ENCODE data around the gene ASB14.

ASB14 gene

GRCh38 chr3:57261929-57262328 lies 30.6 kb downstream of the ASB14 start:
- in situ Hi-C loops (cut with MboI; ENCODE audit: low sequenced_read_pairs), result no loop called here

GRCh38 chr3:57261119-57261518 lies 31.4 kb downstream of the ASB14 start:
- in situ Hi-C loops (cut with MboI; ENCODE audit: low sequenced_read_pairs), result no loop called here

- in situ Hi-C loops (cut with MboI; ENCODE audit: low sequenced_read_pairs), result no loop called here
Measured at GRCh38 chr3:57257678-57258077, 34.8 kb downstream of the ASB14 start.

GRCh38 chr3:57256844-57257243 lies 35.6 kb downstream of the ASB14 start:
- in situ Hi-C loops (cut with MboI; ENCODE audit: low sequenced_read_pairs), result no loop called here

GRCh38 chr3:57252404-57252803 lies 40.1 kb downstream of the ASB14 start:
- in situ Hi-C loops (cut with MboI; ENCODE audit: low sequenced_read_pairs), result no loop called here

- in situ Hi-C loops (cut with MboI; ENCODE audit: low sequenced_read_pairs), result no loop called here
Measured at GRCh38 chr3:57244946-57245345, 47.5 kb downstream of the ASB14 start.

GRCh38 chr3:57234613-57235575 lies 57.6 kb downstream of the ASB14 start:
- in situ Hi-C loops (cut with MboI; ENCODE audit: low sequenced_read_pairs), result no loop called here

GRCh38 chr3:57233799-57234198 lies 58.7 kb downstream of the ASB14 start:
- in situ Hi-C loops (cut with MboI; ENCODE audit: low sequenced_read_pairs), result no loop called here

- in situ Hi-C loops (cut with MboI; ENCODE audit: low sequenced_read_pairs), result no loop called here
Measured at GRCh38 chr3:57230006-57230405, 62.5 kb downstream of the ASB14 start.

GRCh38 chr3:57227930-57228751 lies 64.3 kb downstream of the ASB14 start:
- in situ Hi-C loops (cut with MboI; ENCODE audit: low sequenced_read_pairs), result no loop called here

GRCh38 chr3:57227204-57227929 lies 65.1 kb downstream of the ASB14 start, which contains the start of gene APPL1:
APPL1 (plus strand) TSS chr3:57227729; CDS start chr3:57227884, 155 bp downstream.
- in situ Hi-C loops (cut with MboI; ENCODE audit: low sequenced_read_pairs), result no loop called here

GRCh38 chr3:57226176-57226575 lies 66.3 kb downstream of the ASB14 start:
- in situ Hi-C loops (cut with MboI; ENCODE audit: low sequenced_read_pairs), result no loop called here

- in situ Hi-C loops (cut with MboI; ENCODE audit: low sequenced_read_pairs), result no loop called here
Measured at GRCh38 chr3:57224856-57225255, 67.6 kb downstream of the ASB14 start.

GRCh38 chr3:57221883-57222282 lies 70.6 kb downstream of the ASB14 start:
- in situ Hi-C loops (cut with MboI; ENCODE audit: low sequenced_read_pairs), result no loop called here
